ENCODE results near the gene CDC73. TPM values are rescaled to one million over a fixed set of nuclear protein-coding genes. Genes with fewer than 3 reads are reported as not detected.
"Not testable (repeated sequence)": the region's sequence is repeated elsewhere in the genome, so short reads cannot be mapped to it uniquely, and the experiment has no call there.

CDC73 gene
- total RNA-seq, 1 donor from 2014 or later: 48.0 TPM

- no peak for DNase-seq
These were observed 115.6 kb downstream of the CDC73 start for GRCh38 chr1:193237381-193237978.

GRCh38 chr1:193240609-193241008, 118.8 kb downstream of the CDC73 start:
- no peak for DNase-seq

GRCh38 chr1:193241132-193241827, 119.4 kb downstream of the CDC73 start:
- DNase-seq: no peak

- DNase-seq: no peak
These were observed 120.2 kb downstream of the CDC73 start for GRCh38 chr1:193242000-193242399.

GRCh38 chr1:193249187-193249586, 127.4 kb downstream of the CDC73 start:
- DNase-seq: no peak

GRCh38 chr1:193251950-193252349, 130.1 kb downstream of the CDC73 start:
- no peak for DNase-seq

- DNase-seq: no peak
These were observed 134.2 kb downstream of the CDC73 start for GRCh38 chr1:193256019-193256418.

GRCh38 chr1:193259636-193260035, 137.8 kb downstream of the CDC73 start:
- no peak for DNase-seq

GRCh38 chr1:193260056-193260745, 138.4 kb downstream of the CDC73 start:
- peak; percentile 16 for DNase-seq

GRCh38 chr1:193260896-193261295, 139.1 kb downstream of the CDC73 start:
- DNase-seq: peak; percentile 24

- DNase-seq: no peak
These were observed 140.8 kb downstream of the CDC73 start for GRCh38 chr1:193262661-193263060.

GRCh38 chr1:193264313-193265065, 142.7 kb downstream of the CDC73 start:
- DNase-seq: no peak

GRCh38 chr1:193265716-193266115, 143.9 kb downstream of the CDC73 start:
- no peak for DNase-seq

- DNase-seq: not testable (repeated sequence)
These were observed 145.0 kb downstream of the CDC73 start for GRCh38 chr1:193266794-193267193.

- no peak for DNase-seq
These were observed 149.2 kb downstream of the CDC73 start for GRCh38 chr1:193270996-193271395.

- no peak for DNase-seq
These were observed 153.9 kb downstream of the CDC73 start for GRCh38 chr1:193275773-193276172.

GRCh38 chr1:193278968-193279367, 157.1 kb downstream of the CDC73 start:
- no peak for DNase-seq

GRCh38 chr1:193281894-193282293, 160.1 kb downstream of the CDC73 start:
- no peak for DNase-seq

GRCh38 chr1:193283016-193283415, 161.2 kb downstream of the CDC73 start:
- DNase-seq: no peak

- DNase-seq: no peak
These were observed 162.4 kb downstream of the CDC73 start for GRCh38 chr1:193284219-193284618.

GRCh38 chr1:193285641-193286040, 163.8 kb downstream of the CDC73 start:
- DNase-seq: no peak

GRCh38 chr1:193288548-193289080, 166.8 kb downstream of the CDC73 start:
- not testable (repeated sequence) for DNase-seq
